Endothelial cell of umbilical vein (primary cell): ENCODE data around the gene KPNB1. TPM values are rescaled to one million over a fixed set of nuclear protein-coding genes. Genes with fewer than 3 reads are reported as not detected.

Experiments
- BruUV-seq: library from RNA; stranded (reverse); fragments of 400-500 nt; replicated peaks from 2 replicates; lab custom pipeline; 2021; lab: Mats Ljungman, UMichigan
- CTCF ChIA-PET: fragments of 300-600, 350-600 bp; sonication (Branson Sonifier 250); formaldehyde crosslinking; loops from one replicate; lab custom pipeline; 2021; ENCODE audit warnings: antibody characterized with exemption, inconsistent platforms; lab: Charles Lee
- POLR2A ChIA-PET: fragments of 300-600, 350-600 bp; sonication (Branson Sonifier 250); formaldehyde crosslinking; loops from one replicate; lab custom pipeline; 2021; ENCODE audit warnings: antibody characterized with exemption, inconsistent platforms; lab: Charles Lee
- DNase-seq: peaks from one replicate; pipeline ENCODE4 v3.0.0-alpha.2; 2011; ENCODE audit warnings: low read depth, low spot score
- FAIRE-seq: peaks from 2 replicates; lab custom pipeline; 2011; peaks lifted over from hg19 to GRCh38; lab: Jason Lieb, UNC
- H2AFZ ChIP-seq: 2 replicates; pipeline ENCODE4 v1.6.0; 2012; ENCODE audit warnings: low read depth, low read length, control low read depth, inconsistent platforms
- H3K27ac ChIP-seq: 2 replicates; pipeline ENCODE4 v1.5.1; 2011; ENCODE audit warnings: low read depth, mild to moderate bottlenecking, control low read depth, low read length, moderate library complexity; ENCODE audit not compliant: insufficient read depth
- H3K27me3 ChIP-seq, 2 experiments: 2 replicates each; pipeline versions ENCODE4 v1.6.0 to v1.6.1; 2011; ENCODE audit warnings: low read length in 2 of 2, mixed read lengths in 1 of 2; ENCODE audit not compliant: control insufficient read depth in 2 of 2, insufficient read depth in 2 of 2
- H3K36me3 ChIP-seq, 2 experiments: 2 replicates in 1 of 2; 3 replicates in 1 of 2; pipeline ENCODE4 v1.5.1; 2011; ENCODE audit warnings: low read length in 2 of 2, mild to moderate bottlenecking in 1 of 2, moderate library complexity in 1 of 2; ENCODE audit not compliant: control insufficient read depth in 2 of 2, insufficient read depth in 2 of 2; ENCODE audit errors: extremely low read depth in 1 of 2
- H3K4me1 ChIP-seq: 3 replicates; pipeline ENCODE4 v1.5.1; 2011; ENCODE audit warnings: mild to moderate bottlenecking, low read length; ENCODE audit not compliant: control insufficient read depth, insufficient read depth; ENCODE audit errors: extremely low read depth
- H3K4me2 ChIP-seq: 2 replicates; pipeline ENCODE4 v1.6.1; 2011; ENCODE audit warnings: low read length, control low read depth, mixed read lengths; ENCODE audit not compliant: insufficient read depth
- H3K4me3 ChIP-seq, 3 experiments: fragments of 200-600 bp in 1 of 3; sonication (generic), shearing (Covaris generic) in 1 of 3; replicated peaks in 1 of 3; 2 replicates each; pipeline ENCODE4 v1.5.1; 2011 to 2016; ENCODE audit warnings: control low read depth in 3 of 3, low read length in 3 of 3, mild to moderate bottlenecking in 2 of 3, inconsistent platforms in 1 of 3, low read depth in 1 of 3, moderate library complexity in 1 of 3; ENCODE audit not compliant: insufficient read depth in 1 of 3
- H3K79me2 ChIP-seq: 2 replicates; pipeline ENCODE4 v1.6.0; 2012; ENCODE audit warnings: low read length, inconsistent platforms; ENCODE audit not compliant: control insufficient read depth, insufficient read depth
- H3K9ac ChIP-seq: replicated peaks from 2 replicates; pipeline ENCODE3; 2011; ENCODE audit warnings: low read length, control low read depth; ENCODE audit not compliant: insufficient read depth; ENCODE audit errors: extremely low read depth
- H3K9me1 ChIP-seq: replicated peaks from 3 replicates; pipeline ENCODE4 v1.6.0; 2011; ENCODE audit warnings: mild to moderate bottlenecking, low read length; ENCODE audit not compliant: control insufficient read depth, insufficient read depth; ENCODE audit errors: extremely low read depth
- H3K9me3 ChIP-seq: replicated peaks from 2 replicates; pipeline ENCODE4 v1.5.1; 2012; ENCODE audit warnings: low read length, inconsistent platforms; ENCODE audit not compliant: control insufficient read depth, insufficient read depth
- H4K20me1 ChIP-seq: replicated peaks from 2 replicates; pipeline ENCODE3; 2011; ENCODE audit warnings: mild to moderate bottlenecking, low read length; ENCODE audit not compliant: control insufficient read depth, insufficient read depth; ENCODE audit errors: extremely low read depth
- FOS ChIP-seq: IDR thresholded peaks from 2 replicates; pipeline ENCODE4 v1.6.1; 2011; ENCODE audit warnings: mild to moderate bottlenecking, low read length, moderate library complexity, borderline replicate concordance; ENCODE audit not compliant: insufficient read depth
- JUN ChIP-seq: IDR thresholded peaks from 2 replicates; pipeline ENCODE4 v1.6.1; 2011; ENCODE audit warnings: borderline replicate concordance, low read depth; ENCODE audit not compliant: insufficient read length, insufficient read depth
- dilution Hi-C: fragments of 300-500 bp; cut with MboI; formaldehyde crosslinking; loops from one replicate; pipeline ENCODE4 v1.15.0; 2019; ENCODE audit warnings: low sequenced_read_pairs; ENCODE audit not compliant: extremely low pct_ligation_motif_present
- intact Hi-C: fragments of 100-400 bp; cut with micrococcal nuclease; formaldehyde crosslinking; loops from one replicate; pipeline ENCODE4 v1.10.0; 2022
- polyA plus RNA-seq, 4 experiments: library from polyadenylated mRNA; depleted of rRNA in 3 of 4; stranded (reverse) in 3 of 4; unstranded in 1 of 4; fragments of >200 nt; gene quantifications; 2 replicates each; pipeline versions ENCODE4 v1.2.1 to v1.2.3, GENCODE V29; 2011 to 2012; ENCODE audit warnings: missing spikeins in 1 of 4
- total RNA-seq: library from RNA; stranded (reverse); gene quantifications from 2 replicates; pipeline ENCODE4 v1.2.3, GENCODE V29; 2021
- TF ChIP-seq, protein P1 (sequence below): IDR thresholded peaks from 2 replicates; pipeline ENCODE4 v1.6.1; 2011; ENCODE audit not compliant: insufficient read depth, insufficient read length

Gene KPNB1
- total and polyA plus RNA-seq, 2 donors (not counting 3 experiments of a cell fraction or from before 2014, with no cell fraction given), result 119 to 495 TPM

GRCh38 chr17:47670064-47670463 is 20.3 kb downstream of the KPNB1 start:
- no peaks in the 10 kb centered on the region for H3K4me1 ChIP-seq
- H3K9me3 ChIP-seq, result no peaks in the 10 kb centered on the region
- no peak overlapping the region for H3K9ac ChIP-seq
- no peaks in the 10 kb centered on the region for H3K9me1 ChIP-seq
- DNase-seq (no peak), FAIRE-seq (no peak)
- H3K27me3 ChIP-seq, result no peaks in the 10 kb centered on the region
- dilution Hi-C loops (no loop called here), intact Hi-C loops (no loop called here)
- peaks cover 63 to 66% of the 10 kb centered on the region in 2 experiments for H3K36me3 ChIP-seq
- POLR2A ChIA-PET, result no interaction called here
- H2AFZ ChIP-seq, result no peak overlapping the region
- CTCF ChIA-PET, result interaction anchor here (0.9 to 1.0 kb wide), 2 partner anchors 9 kb away, joined by 3 read pairs; no protein-coding TSS in a partner anchor
- peaks cover 22% of the 10 kb centered on the region for H3K79me2 ChIP-seq
- no peak for TF ChIP-seq JUN
- no peak overlapping the region for H3K27ac ChIP-seq
- no peak overlapping the region for H3K4me2 ChIP-seq
- H3K4me3 ChIP-seq, result no peak overlapping the region
- peaks cover 8% of the 10 kb centered on the region for H4K20me1 ChIP-seq
- BruUV-seq, result no TSS peak

GRCh38 chr17:47674499-47674898 is 24.8 kb downstream of the KPNB1 start:
- peaks cover 23% of the 10 kb centered on the region for H3K79me2 ChIP-seq
- ChIA-PET POLR2A (no interaction called here), CTCF (interaction anchor here (1.3 to 2.2 kb wide), 2 partner anchors 10 to 25 kb away, joined by 3 to 14 read pairs; no protein-coding TSS in a partner anchor)
- H3K4me2 ChIP-seq, result no peak overlapping the region
- intact Hi-C loops (no loop called here), dilution Hi-C loops (no loop called here)
- H3K9ac ChIP-seq, result no peak overlapping the region
- H3K9me1 ChIP-seq, result no peaks in the 10 kb centered on the region
- H3K9me3 ChIP-seq, result no peaks in the 10 kb centered on the region
- H3K4me3 ChIP-seq, result no peak overlapping the region
- no peaks in the 10 kb centered on the region for H3K27me3 ChIP-seq
- FAIRE-seq (no peak), DNase-seq (no peak)
- no TSS peak for BruUV-seq
- H4K20me1 ChIP-seq, result peaks cover 5% of the 10 kb centered on the region
- no peaks in the 10 kb centered on the region for H3K4me1 ChIP-seq
- H3K27ac ChIP-seq, result no peak overlapping the region
- H3K36me3 ChIP-seq, result peaks cover 75 to 76% of the 10 kb centered on the region in 2 experiments
- H2AFZ ChIP-seq, result no peak overlapping the region
- TF ChIP-seq, protein P1, sequence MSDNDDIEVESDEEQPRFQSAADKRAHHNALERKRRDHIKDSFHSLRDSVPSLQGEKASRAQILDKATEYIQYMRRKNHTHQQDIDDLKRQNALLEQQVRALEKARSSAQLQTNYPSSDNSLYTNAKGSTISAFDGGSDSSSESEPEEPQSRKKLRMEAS, result no peak
- TF ChIP-seq FOS, result no peak
- TF ChIP-seq JUN, result no peak
